MCF 10A (cell line): Measurements from ENCODE around the gene PROM2. TPM values are rescaled to one million over a fixed set of nuclear protein-coding genes. Genes with fewer than 3 reads are reported as not detected.

ENCODE experiments used
- BruUV-seq: library from RNA; stranded (reverse); fragments of 400-500 nt; replicated peaks from 2 replicates; lab custom pipeline; 2021; lab: Mats Ljungman, UMichigan
- CTCF ChIA-PET: fragments of 300-600 bp; sonication (Branson Sonifier 250); formaldehyde crosslinking; extraction: SDS; loops from one replicate; lab custom pipeline; 2021; ENCODE audit warnings: antibody characterized with exemption, inconsistent platforms; lab: Yijun Ruan, JAX
- POLR2A ChIA-PET: fragments of 300-600, 350-650 bp; sonication (Branson Sonifier 250); formaldehyde crosslinking; extraction: SDS; loops from one replicate; lab custom pipeline; 2020; ENCODE audit warnings: antibody characterized with exemption, inconsistent platforms; lab: Yijun Ruan, JAX
- DNase-seq: peaks from one replicate; pipeline ENCODE4 v3.0.0-alpha.2; 2018; ENCODE audit not compliant: unreplicated experiment
- H3K27ac Mint-ChIP-seq: one replicate; pipeline ENCODE4 v1.8.0; 2022; ENCODE audit warnings: mild to moderate bottlenecking, low read depth, mixed read lengths; ENCODE audit not compliant: unreplicated experiment
- H3K27me3 Mint-ChIP-seq: one replicate; pipeline ENCODE4 v1.8.0; 2022; ENCODE audit warnings: mixed read lengths; ENCODE audit not compliant: insufficient read depth, unreplicated experiment
- H3K36me3 Mint-ChIP-seq: one replicate; pipeline ENCODE4 v1.8.0; 2022; ENCODE audit warnings: mild to moderate bottlenecking, moderate library complexity, mixed read lengths; ENCODE audit not compliant: insufficient read depth, unreplicated experiment
- H3K4me1 Mint-ChIP-seq: one replicate; pipeline ENCODE4 v1.8.0; 2022; ENCODE audit warnings: mixed read lengths; ENCODE audit not compliant: insufficient read depth, unreplicated experiment
- H3K4me3 Mint-ChIP-seq: one replicate; pipeline ENCODE4 v1.8.0; 2022; ENCODE audit warnings: mild to moderate bottlenecking, moderate library complexity, mixed read lengths; ENCODE audit not compliant: unreplicated experiment
- H3K9me3 Mint-ChIP-seq: one replicate; pipeline ENCODE4 v1.8.0; 2022; ENCODE audit warnings: mixed read lengths; ENCODE audit not compliant: unreplicated experiment
- CTCF ChIP-seq: fragments of 200-600 bp; IDR thresholded peaks from one replicate; pipeline ENCODE4 v1.8.0; 2022; ENCODE audit warnings: antibody characterized with exemption, mild to moderate bottlenecking; ENCODE audit not compliant: unreplicated experiment
- intact Hi-C: fragments of 100-400 bp; cut with micrococcal nuclease; formaldehyde crosslinking; loops from 2 replicates; pipeline ENCODE4 v1.14.1; 2022
- total RNA-seq: library from RNA; stranded (reverse); gene quantifications from 2 replicates; pipeline ENCODE4 v1.2.3, GENCODE V29; 2022

Gene PROM2
- total RNA-seq, 1 experiment from 2014 or later: 2.6 TPM

DNA sequence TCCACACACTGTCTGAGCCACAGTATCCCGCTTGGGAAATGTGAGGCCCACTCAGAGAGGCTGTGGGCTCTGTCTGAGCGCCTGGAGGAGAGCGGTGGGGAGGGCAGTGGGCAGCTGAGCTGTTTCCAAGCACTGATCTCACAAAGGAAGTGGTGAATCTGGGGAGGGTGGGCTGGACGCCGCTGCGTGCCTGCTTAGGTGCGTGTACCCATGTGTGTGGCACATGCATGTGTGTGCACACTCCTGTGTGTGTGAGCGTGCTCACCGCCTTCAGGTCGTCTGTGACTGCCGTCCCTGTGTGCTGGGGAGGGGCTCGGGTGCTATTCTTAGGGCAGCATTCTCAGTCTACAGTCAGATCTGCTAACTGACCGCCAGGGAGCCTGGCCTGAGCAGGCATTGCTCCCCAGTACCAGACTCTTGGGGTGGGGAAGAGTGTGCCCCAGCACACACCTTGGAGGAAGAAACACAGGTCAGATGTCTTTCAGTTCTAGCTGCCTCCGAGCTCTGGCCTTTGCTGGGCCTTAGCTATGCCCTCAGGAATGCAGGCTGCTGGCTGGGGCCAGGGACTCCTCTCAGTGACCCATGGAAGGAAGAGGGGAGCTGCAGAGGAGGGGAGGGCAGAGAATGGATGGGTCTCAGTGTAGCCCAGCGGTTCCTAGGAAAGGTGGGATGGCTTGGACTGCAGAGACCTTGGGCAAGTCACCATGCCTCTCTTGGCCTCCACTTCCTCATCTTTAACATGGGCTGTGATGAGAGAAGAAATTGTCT is 54.3 kb downstream of the PROM2 start:
- no peak overlapping the region for H3K4me3 Mint-ChIP-seq
- BruUV-seq: no TSS peak
- H3K9me3 Mint-ChIP-seq: no peaks in the 10 kb centered on the region
- TF ChIP-seq CTCF: no peak
- POLR2A ChIA-PET: interaction anchor here (1.0 kb wide), 1 partner anchor 12 kb away, joined by 3 read pairs; no protein-coding TSS in a partner anchor
- intact Hi-C loops: no loop called here
- CTCF ChIA-PET: interaction anchor here (0.6 to 4.3 kb wide), 6 partner anchors 11 to 62 kb away, joined by 3 to 40 read pairs (median 4); no protein-coding TSS in a partner anchor
- H3K27ac Mint-ChIP-seq: no peak overlapping the region
- DNase-seq: no peak
- peaks cover 16% of the 10 kb centered on the region for H3K4me1 Mint-ChIP-seq
- no peaks in the 10 kb centered on the region for H3K27me3 Mint-ChIP-seq
- no peaks in the 10 kb centered on the region for H3K36me3 Mint-ChIP-seq

GRCh38 chr2:95329401-95329800 is 55.2 kb downstream of the PROM2 start:
- H3K9me3 Mint-ChIP-seq: no peaks in the 10 kb centered on the region
- TF ChIP-seq CTCF: no peak
- no peak overlapping the region for H3K4me3 Mint-ChIP-seq
- intact Hi-C loops: no loop called here
- no peak overlapping the region for H3K27ac Mint-ChIP-seq
- no peak for DNase-seq
- BruUV-seq: no TSS peak
- H3K27me3 Mint-ChIP-seq: no peaks in the 10 kb centered on the region
- peaks cover 24% of the 10 kb centered on the region for H3K4me1 Mint-ChIP-seq
- POLR2A ChIA-PET: interaction anchor here (1.0 kb wide), 1 partner anchor 20 kb away, joined by 3 read pairs; no protein-coding TSS in a partner anchor
- CTCF ChIA-PET: interaction anchor here (0.6 to 4.3 kb wide), 6 partner anchors 16 to 129 kb away, joined by 3 to 40 read pairs (median 5); no protein-coding TSS in a partner anchor
- H3K36me3 Mint-ChIP-seq: no peaks in the 10 kb centered on the region

GRCh38 chr2:95329891-95330793 is 55.9 kb downstream of the PROM2 start:
- H3K27ac Mint-ChIP-seq: peak overlapping the region; percentile 59
- POLR2A ChIA-PET: interaction anchor here (0.6 to 1.7 kb wide), 4 partner anchors 10 to 1313 kb away, joined by 3 to 9 read pairs (median 3); partner anchors contain the start of gene FER1L5
- CTCF ChIA-PET: interaction anchor here (0.6 to 4.3 kb wide), 9 partner anchors 9 to 399 kb away, joined by 3 to 40 read pairs (median 6); no protein-coding TSS in a partner anchor

More at GRCh38 chr2:95329891-95330793, 55.9 kb downstream of the PROM2 start:
- Mint-ChIP-seq H3K4me1 (peaks cover 32% of the 10 kb centered on the region), H3K9me3 (no peaks in the 10 kb centered on the region), H3K36me3 (no peaks in the 10 kb centered on the region), H3K4me3 (no peak overlapping the region), H3K27me3 (no peaks in the 10 kb centered on the region)
- BruUV-seq: no TSS peak
- DNase-seq: peak; percentile 43
- no peak for TF ChIP-seq CTCF
- intact Hi-C loops: no loop called here
